Nucleus accumbens (tissue), 56 donors: Measurements from ENCODE around the gene TBXT.
"Not testable (repeated sequence)": the region's sequence is repeated elsewhere in the genome, so short reads cannot be mapped to it uniquely, and the experiment has no call there.

Experiments used
- DNase-seq, 56 donors: peaks; one replicate each; lab custom pipeline; 2025; lab: John Stamatoyannopoulos, UW

Gene TBXT, protein sequence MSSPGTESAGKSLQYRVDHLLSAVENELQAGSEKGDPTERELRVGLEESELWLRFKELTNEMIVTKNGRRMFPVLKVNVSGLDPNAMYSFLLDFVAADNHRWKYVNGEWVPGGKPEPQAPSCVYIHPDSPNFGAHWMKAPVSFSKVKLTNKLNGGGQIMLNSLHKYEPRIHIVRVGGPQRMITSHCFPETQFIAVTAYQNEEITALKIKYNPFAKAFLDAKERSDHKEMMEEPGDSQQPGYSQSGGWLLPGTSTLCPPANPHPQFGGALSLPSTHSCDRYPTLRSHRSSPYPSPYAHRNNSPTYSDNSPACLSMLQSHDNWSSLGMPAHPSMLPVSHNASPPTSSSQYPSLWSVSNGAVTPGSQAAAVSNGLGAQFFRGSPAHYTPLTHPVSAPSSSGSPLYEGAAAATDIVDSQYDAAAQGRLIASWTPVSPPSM

DNA sequence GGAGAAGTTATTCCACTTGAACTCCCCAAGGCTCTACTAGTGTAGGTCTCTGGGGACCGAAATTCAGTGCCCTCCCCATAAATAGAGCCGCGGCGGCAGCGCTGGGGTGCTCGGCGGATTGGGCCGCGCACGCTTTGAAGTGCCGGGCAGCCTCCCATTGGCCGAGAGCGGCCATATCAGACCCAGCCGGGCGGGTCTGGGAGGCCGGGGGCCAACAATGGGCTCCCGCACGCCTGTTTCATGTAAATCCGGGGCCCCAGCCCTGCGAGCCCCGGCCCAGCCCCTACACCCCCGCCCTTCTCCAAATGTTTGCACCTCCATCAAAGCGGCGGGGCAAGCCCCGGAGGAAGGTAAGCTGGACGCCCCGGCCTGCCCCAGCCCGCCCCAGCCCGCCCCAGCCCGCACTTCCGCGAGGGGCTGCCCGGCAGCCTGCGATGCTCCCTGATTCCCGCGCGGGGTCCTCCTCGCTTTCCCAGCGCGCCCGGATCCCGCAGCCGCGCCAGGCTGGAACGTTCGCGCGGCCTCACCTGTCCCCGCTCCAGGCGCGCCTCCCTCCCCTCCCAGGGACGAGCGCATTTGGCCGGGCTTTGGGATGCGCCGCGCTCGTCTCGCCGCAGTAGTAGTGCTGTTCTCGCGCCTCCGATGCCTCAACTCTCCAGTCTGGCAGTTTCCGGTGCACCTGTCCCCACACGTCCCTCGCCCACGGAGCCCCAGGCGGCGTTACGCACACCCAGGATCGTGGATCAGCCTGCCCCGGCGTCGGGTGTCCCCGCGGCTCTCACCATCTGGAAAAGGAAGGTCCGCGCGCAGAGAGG, at the start of gene TBXT:
Gene TBXT (minus strand): TSS at position 51 of the 815 bp plus-strand sequence. CDS start 260 bp downstream, outside the sequence.
- DNase-seq, result no peak

DNA sequence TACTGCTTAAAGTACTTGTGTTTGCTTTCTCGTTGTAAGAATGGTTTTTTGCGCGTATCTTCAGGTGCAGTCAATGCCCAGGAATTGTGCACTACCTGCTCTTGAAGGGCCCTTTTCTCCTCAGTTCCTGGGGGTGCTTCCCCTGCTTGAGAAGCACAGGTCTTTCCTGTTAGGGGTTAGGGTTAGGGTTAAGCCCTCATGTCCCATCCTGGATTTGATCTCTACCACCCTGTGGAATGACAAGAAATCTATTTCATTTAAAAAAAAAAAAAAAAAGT, 39.6 kb upstream of the TBXT start:
- DNase-seq, result no peak

DNA sequence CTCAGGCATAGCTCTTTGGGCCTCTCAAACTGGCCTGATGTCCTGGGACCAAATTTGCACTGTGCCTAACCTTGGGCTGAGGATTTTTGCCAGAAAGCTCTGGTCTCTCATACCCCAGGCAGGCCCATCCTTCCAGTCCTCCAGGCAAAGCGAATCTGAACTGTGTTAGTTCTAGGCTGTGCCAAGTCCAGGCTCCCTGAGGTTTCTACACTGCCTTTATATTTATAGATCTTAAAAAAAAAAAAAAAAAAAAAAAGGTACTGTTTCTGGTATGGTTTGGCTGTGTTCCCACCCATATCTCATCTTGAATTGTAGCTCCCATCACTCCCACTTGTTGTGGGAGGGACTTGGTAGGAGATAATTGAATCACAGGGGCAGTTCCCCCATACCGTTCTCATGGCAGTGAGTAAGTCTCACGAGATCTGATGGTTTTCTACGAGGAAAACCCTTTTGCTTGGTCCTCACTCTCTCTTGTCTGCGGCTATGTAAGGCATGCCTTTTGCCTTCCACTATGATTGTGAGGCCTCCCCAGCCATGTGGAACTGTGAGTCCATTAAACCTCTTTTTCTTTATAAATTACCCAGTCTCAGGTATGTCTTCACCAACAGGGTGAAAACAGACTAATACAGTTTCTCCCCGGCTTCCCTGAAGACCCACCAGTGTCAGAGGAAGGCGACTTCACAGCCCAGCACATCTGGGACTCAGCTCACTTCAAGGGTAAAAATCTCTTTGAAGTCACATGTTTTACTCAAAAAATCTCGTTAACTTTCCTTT, 39.0 kb upstream of the TBXT start:
- no peak for DNase-seq

DNA sequence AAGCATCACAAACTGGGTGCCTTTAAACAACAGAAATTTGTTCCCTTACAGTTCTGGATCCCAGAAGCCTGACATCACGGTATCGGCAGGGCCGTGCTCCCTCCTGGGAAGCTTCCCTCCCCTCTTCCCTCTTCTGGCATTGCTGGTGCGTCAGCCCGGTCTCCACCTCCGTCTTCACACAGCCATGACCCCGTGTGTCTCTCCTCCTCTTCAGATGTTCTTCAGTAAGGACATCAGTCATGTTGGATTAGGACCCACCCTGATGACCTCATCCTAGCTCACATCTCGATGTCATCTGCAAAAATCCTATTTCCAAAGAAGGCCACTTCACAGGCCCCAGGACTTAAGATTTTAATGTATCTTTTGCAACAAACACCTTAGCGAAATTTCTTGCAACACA, 38.4 kb upstream of the TBXT start:
- no peak for DNase-seq

DNA sequence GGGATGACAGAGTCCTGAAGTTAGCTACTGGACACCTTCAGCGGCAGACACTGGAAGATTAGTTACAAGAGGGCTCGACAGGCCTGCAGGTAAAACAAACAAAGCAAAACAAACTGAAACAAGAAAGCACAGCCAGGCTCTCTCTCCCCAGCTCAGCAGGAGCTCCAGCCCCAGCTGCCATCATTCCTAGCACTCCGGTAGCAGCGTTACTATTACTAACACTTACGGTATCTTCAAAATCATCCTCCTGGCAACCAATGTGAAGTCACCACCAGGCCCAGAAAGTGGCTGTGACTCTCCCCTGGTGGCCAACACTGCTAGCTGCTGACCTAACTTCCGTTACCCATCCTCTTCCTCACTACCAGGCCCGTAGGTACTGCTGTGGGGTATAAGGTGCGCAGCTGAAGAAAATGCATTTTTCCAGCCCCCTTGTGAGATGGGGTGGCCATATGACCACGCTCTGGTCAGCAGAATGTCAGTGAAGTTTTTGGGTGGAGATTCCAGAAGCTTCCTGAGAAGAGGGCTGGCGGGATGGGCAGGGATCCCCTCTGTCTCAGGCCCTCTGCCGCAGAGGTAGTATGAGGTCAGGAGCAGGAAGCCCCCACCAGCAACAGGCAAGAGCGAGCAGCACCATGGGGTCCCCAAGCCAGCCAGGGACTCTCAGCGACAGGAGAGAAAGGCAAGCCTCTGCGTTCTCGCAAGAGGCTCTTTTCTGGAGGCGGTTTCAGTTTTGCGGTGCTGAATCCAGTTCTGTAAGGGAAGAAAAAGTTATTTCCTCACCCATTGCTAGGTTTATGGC, 37.4 kb upstream of the TBXT start:
- no peak for DNase-seq

DNA sequence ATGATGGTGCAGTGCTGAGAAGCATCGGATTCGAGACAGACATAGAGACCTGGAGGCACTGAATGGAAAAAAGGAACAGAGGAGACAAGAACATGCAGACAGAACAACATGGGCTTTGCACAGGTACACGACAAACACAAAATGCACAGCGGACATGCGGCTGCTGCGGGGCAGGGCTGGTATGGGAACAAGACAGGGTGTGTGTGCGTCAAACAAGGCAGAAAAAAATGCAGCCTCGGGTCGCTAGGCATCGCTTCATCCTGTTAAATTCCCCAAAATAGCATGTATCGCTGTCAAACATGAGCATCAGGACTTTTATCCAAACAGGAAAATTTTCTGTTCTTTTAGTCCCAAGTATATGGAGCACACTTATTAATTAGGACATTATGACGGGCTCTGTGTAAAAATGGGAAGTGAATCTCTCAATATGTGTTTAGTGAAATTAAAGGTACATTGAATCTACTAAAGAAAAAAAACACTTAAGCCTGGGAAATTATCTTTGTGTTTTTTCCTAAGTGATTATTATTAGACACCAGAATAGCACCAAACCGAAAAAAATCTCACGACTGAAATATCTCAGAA, 36.1 kb upstream of the TBXT start:
- DNase-seq, result no peak

DNA sequence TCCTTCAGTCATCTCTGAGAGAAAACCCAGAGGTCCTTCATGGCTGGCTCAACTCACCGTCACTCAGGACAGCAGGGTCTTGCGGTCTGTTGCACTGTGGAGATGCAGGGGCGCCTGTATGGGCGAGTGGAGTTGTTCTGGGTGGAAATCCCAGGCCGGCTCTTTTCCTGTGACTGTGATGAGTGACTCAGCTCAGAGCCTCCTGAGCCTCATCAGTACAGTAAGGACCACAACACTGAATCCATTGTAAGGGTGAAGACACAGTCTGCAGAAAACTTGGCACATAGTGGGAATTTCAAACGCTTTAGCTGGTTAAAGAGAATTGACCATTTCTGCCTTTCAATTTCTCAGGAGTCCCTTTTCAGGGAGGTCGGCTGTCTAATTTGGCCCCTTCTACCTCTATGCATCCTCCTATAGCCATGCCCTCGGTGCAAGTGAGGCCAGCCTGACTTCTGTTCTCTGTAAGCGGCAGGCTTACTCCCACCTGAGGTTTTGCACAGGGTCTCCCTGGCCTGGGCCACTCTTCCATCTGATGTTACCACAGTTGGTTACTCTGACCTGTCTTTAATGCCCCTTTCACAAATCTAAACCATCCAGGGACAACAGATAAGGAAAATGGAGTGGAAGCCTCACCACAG, 35.5 kb upstream of the TBXT start:
- peak in 2 of 56 donors; percentile 5 to 26 for DNase-seq

DNA sequence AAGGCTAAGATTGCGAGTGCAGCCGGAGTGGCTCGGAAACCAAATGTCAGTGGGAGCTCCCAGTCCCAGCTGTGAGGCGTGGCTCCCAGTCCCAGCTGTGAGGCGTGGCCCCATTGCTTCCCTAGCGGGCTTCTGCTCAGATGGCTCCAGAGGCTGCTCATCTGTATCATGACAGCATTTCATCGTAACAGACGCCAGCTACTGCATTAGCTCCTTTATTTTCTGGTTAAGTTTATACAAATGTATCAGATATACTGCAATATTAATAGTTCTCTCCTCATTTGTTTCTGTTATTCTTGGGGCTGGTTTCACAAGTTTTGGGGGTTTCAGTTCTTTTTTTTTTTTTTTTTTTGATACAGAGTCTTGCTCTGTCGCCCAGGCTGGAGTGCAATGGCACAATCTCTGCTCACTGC, 34.7 kb upstream of the TBXT start:
- peak in 16 of 56 donors; percentile 3 to 46 (median 11) for DNase-seq

DNA sequence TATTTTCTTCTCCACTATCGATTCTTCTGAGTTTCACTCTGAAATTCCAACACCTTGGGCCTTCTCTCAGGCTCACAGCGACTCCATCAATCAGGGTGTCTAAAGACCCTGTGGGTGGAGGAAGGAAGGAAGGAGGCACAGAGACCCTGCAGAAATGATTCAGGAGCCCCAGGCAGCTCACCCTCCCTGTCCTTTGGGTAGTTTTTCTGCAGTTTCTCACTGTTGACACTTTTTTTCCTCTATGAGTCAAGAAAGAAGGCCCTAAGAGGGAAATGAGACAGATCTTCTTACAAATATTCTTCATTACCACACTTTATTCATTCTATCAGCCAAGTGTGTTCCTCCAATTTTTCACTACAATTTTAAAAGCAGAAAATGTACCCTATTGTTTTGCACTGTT, 34.2 kb upstream of the TBXT start:
- no peak for DNase-seq

DNA sequence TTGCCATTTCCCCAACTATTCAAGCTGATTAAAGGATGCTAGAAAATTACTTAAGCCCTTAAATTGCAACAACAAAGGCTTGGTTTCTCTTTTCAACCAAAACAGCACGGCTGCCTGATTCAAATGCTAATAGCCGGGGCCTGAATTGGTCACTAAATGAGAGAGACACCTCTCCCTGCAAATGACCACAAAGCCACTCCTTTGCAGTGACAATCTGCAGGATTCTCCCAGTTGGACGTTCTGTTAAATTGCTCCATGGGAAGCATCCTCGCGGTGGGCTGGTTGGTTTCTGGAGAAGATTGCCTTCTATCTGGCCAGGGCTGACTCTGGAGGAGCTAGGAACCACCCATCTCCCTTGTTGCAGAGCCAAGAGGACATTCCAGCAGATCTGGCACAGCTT, 29.7 kb upstream of the TBXT start:
- no peak for DNase-seq

DNA sequence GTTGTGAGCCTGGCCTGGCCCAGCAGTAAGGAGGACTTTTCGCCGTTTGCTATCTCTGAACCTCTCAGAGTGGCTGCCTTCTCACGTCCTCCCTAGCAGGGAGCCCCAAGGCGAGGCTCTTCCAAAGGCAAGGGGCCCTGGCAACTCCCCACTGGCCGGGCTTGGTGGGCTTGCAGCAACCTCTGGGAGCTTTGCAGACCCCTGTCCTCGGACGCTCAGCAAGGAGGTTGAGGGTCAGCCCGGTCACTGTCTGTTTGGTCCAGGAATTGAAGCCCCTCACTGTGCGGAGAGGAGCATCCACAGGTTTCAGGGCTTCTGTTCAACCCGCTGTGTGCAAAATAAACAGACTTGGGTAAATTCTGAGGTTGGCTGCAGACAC, 28.2 kb upstream of the TBXT start:
- DNase-seq, result no peak

DNA sequence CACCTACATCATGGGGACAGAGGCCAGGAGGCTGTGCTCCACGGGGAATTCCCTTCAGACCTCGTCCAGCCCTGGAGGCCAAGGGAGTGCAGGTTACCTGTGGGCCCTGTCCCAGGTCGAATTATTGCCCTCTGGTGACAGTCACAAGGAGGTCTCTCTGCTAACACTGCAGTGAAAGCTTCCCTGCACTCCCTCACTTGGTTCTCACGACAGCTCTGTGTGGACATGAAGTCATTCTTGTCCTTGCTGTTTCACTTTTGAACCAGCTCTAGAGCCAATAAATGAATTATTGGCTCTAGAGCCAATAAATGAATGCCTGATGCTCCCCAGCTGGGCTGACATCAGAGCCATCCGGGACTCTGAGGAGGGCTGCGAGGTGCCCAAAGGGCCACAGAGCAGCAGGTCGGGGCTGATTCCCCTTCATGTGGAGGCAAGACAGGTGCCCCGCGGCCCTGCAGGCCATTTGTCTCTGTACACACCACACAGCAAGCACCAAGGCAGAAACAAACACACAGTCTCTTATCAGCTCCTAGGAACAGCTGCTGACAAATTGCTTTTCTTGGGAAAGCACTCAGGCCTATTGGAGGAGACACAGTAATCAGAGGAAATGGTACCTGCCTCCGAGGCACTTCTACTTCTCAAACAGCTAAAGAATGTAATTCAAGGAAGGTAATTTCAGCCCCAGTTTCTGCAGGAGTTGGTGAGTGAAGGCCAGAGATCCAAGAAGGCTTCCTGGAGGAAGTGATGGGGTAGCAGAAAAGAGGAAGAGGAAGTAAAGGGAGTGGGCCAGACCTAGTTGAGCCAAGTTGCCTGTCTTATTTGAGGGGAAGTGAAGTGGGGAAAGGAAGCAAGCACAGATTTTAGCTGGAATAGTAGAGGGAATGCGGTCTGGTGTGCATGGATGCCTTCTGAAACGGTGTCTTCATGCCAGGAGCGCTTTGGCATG, 27.5 kb upstream of the TBXT start:
- DNase-seq, result no peak

DNA sequence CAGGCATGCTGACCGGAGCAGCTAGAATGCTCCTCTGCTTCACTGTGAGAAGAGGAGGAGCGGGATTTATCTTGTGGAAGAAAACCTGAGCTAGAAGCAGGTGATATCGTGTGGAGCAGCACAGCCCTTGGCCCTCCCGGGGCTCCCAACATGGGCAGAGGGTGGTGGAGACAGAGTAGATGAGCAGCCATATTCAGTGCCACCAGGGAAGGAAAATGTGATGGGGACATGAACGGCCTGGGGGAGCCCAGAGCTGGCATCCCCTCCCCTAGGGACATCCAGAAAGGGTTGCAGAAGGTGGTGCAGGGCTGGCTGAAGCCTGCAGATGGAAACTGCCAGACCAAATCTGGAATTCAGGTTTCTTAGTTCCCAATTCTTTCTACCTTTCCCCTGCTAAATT, 24.9 kb upstream of the TBXT start:
- DNase-seq, result no peak

DNA sequence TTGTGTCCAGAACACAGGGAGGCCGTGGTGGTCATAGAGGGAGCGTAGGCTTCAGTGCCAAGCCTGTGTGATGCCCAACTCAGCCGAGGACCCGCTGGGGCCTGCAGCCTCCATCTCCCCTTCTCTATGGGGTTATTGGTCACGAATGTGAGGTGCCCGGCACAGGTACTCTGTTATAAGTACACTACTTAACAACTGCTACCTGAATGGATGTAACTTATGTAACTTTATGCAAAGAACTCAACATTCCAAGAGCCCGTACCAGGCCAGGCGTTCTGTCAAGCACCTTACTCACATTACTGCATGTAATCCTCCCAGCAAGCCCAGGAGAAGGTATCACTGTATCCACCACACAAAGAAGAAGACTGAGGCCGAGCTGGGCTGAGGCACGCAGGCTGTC, 24.5 kb upstream of the TBXT start:
- no peak for DNase-seq

DNA sequence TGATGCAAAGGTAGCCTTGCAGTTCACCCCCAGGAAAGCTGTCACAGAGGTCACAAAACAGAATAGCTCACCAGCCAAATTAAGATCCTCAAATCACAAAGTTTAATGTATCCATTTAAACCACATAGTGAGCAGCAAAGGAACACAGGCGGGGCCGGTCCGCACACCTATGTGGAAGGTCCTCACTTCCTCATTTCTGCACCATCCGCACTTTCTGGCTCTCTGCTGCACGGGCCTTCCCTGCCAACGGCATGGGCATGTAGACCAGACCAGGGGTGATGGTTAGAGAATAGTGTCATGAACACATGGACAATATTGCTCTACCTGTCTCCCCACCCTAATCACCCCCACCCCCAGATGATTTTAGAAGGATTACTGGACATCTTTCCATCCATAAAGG, 12.1 kb upstream of the TBXT start:
- no peak for DNase-seq

DNA sequence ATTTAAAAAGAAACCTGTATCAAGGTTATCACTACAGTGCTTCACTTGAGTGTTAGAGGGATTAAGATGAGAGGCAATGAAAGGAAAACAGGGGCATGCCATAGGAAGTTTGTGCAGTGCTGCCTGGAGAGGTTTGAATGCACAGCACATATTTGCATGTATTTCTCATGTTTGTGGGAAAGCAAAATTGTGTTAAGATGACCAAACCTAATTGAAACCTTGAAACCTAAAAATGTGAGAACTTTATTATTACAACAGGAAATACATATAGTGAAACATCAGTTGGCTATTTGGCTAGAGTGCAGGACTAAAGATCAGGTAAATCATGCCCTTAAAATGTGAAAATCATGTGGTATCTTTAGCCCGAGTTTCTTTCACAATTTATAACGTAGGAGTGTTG, 8.5 kb upstream of the TBXT start:
- no peak for DNase-seq

DNA sequence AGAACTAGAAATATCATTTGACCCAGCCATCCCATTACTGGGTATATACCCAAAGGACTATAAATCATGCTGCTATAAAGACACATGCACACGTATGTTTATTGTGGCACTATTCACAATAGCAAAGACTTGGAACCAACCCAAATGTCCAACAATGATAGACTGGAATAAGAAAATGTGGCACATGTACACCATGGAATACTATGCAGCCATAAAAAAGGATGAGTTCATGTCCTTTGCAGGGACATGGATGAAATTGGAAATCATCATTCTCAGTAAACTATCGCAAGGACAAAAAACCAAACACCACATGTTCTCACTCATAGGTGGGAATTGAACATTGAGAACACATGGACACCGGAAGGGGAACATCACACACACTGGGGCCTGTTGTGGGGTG, 7.4 kb upstream of the TBXT start:
- not testable (repeated sequence) for DNase-seq

DNA sequence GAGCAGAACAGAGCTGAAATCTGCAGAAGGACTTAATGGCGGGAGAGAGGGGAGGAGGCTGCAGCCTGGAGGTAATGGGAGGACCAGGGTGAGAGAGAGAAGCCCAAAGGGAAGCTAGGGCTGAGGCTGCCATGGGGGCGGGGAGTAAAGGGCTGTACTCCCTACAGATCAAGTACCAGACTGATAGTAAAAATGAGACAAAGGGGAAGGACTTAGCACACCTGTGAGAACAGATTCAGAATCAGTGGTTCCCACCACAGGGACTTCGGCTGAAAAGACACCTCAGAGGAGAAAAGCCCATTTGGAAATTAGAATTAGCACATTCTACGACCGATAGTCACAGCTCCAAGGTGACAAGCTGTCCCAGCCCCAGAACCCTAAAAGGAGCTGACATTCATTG, 6.4 kb upstream of the TBXT start:
- DNase-seq, result no peak
